Panc1 (cell line): ENCODE results near the gene AMMECR1L. TPM values are rescaled to one million over a fixed set of nuclear protein-coding genes. Genes with fewer than 3 reads are reported as not detected.
"Not testable (repeated sequence)": the region's sequence is repeated elsewhere in the genome, so short reads cannot be mapped to it uniquely, and the experiment has no call there.

Experiments used
- ATAC-seq: fragments of 200-7000 bp; cut with Tn5 transposase; 2 replicates; pipeline ENCODE4 v1.9.1; 2020; ENCODE audit warnings: mild to moderate bottlenecking, moderate library complexity
- BruUV-seq: library from RNA; stranded (reverse); fragments of 400-500 nt; replicated peaks from 2 replicates; lab custom pipeline; 2021; lab: Mats Ljungman, UMichigan
- CTCF ChIA-PET: fragments of 300-600 bp; sonication (Branson Sonifier 250); formaldehyde crosslinking; loops from one replicate; lab custom pipeline; 2022; ENCODE audit warnings: antibody characterized with exemption; lab: Charles Lee
- POLR2A ChIA-PET: fragments of 300-600 bp; sonication (Branson Sonifier 250); formaldehyde crosslinking; loops from one replicate; lab custom pipeline; 2022; ENCODE audit warnings: antibody characterized with exemption; lab: Charles Lee
- DNase-seq: peaks from one replicate; pipeline ENCODE4 v3.0.0-alpha.2; 2010; ENCODE audit warnings: low read depth, low spot score
- H3K27ac ChIP-seq: 2 replicates; pipeline ENCODE4 v1.5.1; 2011; ENCODE audit warnings: mild to moderate bottlenecking, low read length, inconsistent platforms
- H3K27me3 ChIP-seq: fragments of 200-500 bp; sonication (Bioruptor generic); 2 replicates; pipeline ENCODE4 v1.6.0; 2014; ENCODE audit warnings: low read length, inconsistent platforms; ENCODE audit not compliant: control insufficient read depth, insufficient read depth
- H3K36me3 ChIP-seq: fragments of 200-500 bp; sonication (Bioruptor generic); 2 replicates; pipeline ENCODE4 v1.5.1; 2014; ENCODE audit warnings: inconsistent platforms, mild to moderate bottlenecking, low read length, moderate library complexity; ENCODE audit not compliant: control insufficient read depth, insufficient read depth
- H3K4me1 ChIP-seq: 2 replicates; pipeline ENCODE4 v1.5.1; 2011; ENCODE audit warnings: inconsistent platforms, mild to moderate bottlenecking, low read length, moderate library complexity; ENCODE audit not compliant: control insufficient read depth, insufficient read depth
- H3K4me3 ChIP-seq, 2 experiments: 2 replicates each; pipeline ENCODE4 v1.5.1; 2011 to 2012; ENCODE audit warnings: low read depth in 2 of 2, low read length in 2 of 2, mild to moderate bottlenecking in 2 of 2, inconsistent platforms in 1 of 2, moderate library complexity in 1 of 2
- H3K9me3 ChIP-seq: fragments of 200-500 bp; sonication (Bioruptor generic); 2 replicates; pipeline ENCODE4 v1.5.1; 2014; ENCODE audit warnings: low read depth, mild to moderate bottlenecking, inconsistent platforms, low read length, moderate library complexity; ENCODE audit not compliant: control insufficient read depth, insufficient read depth
- CTCF ChIP-seq: fragments of 450-650 bp; IDR thresholded peaks from 2 replicates; pipeline ENCODE4 v1.5.1; 2017; ENCODE audit warnings: mild to moderate bottlenecking
- POLR2AphosphoS5 ChIP-seq: IDR thresholded peaks from 2 replicates; pipeline ENCODE4 v1.6.1; 2012; ENCODE audit warnings: mild to moderate bottlenecking, low read depth, low read length, moderate library complexity
- REST ChIP-seq, 2 experiments: IDR thresholded peaks; 2 replicates each; pipeline ENCODE4 v1.6.1; 2011 to 2012; ENCODE audit warnings: low read depth in 2 of 2, control low read depth in 1 of 2, low read length in 1 of 2, mild to moderate bottlenecking in 1 of 2, moderate library complexity in 1 of 2; ENCODE audit not compliant: insufficient read depth in 1 of 2
- SIN3A ChIP-seq: IDR thresholded peaks from 2 replicates; pipeline ENCODE4 v1.6.1; 2012; ENCODE audit warnings: low read depth, mild to moderate bottlenecking, low read length, moderate library complexity, borderline replicate concordance; ENCODE audit not compliant: insufficient read depth
- TCF7L2 ChIP-seq: IDR thresholded peaks from 2 replicates; pipeline ENCODE4 v1.6.1; 2011; ENCODE audit warnings: mild to moderate bottlenecking, low read depth, low read length, inconsistent platforms
- in situ Hi-C: cut with HindIII; loops from 2 replicates; pipeline ENCODE4 v1.10.0; 2016; ENCODE audit warnings: low sequenced_read_pairs, low pct_unique_long_range_greater_than_20kb
- intact Hi-C: fragments of 100-400 bp; cut with micrococcal nuclease; formaldehyde crosslinking; loops from one replicate; pipeline ENCODE4 v1.10.0; 2022; ENCODE audit not compliant: unreplicated experiment
- total RNA-seq: library from RNA; stranded (reverse); gene quantifications from one replicate; pipeline ENCODE4 v1.2.1, GENCODE V29; 2021; ENCODE audit not compliant: unreplicated experiment

Gene AMMECR1L
- total RNA-seq, 1 experiment from 2014 or later, result 26.5 TPM

GRCh38 chr2:127909019-127909418 is 23.3 kb upstream of the AMMECR1L start:
- in situ Hi-C loops, result no loop called here

GRCh38 chr2:127907733-127908400 is 22.1 kb upstream of the AMMECR1L start:
- in situ Hi-C loops, H3K36me3 ChIP-seq, DNase-seq, ATAC-seq, H3K4me1 ChIP-seq, H3K27ac ChIP-seq, BruUV-seq, CTCF ChIA-PET, H3K27me3 ChIP-seq, intact Hi-C loops, H3K4me3 ChIP-seq, H3K9me3 ChIP-seq: not testable (repeated sequence)
- POLR2A ChIA-PET, result interaction anchor here (0.6 kb wide), 1 partner anchor 120 kb away, joined by 9 read pairs; the partner anchor contains the start of gene SAP130

More at GRCh38 chr2:127909019-127909418, 23.3 kb upstream of the AMMECR1L start:
- no peak overlapping the region for H3K4me3 ChIP-seq
- H3K36me3 ChIP-seq, result no peaks in the 10 kb centered on the region
- TF ChIP-seq REST (IDR thresholded peaks at IDR 0.05; ENCODE audit: insufficient read depth in 1 of 2, low read depth in 2 of 2, low read length in 1 of 2), result no peak
- no peaks in the 10 kb centered on the region for H3K9me3 ChIP-seq
- no peaks in the 10 kb centered on the region for H3K27me3 ChIP-seq
- peak; percentile 43 for ATAC-seq
- ChIA-PET POLR2A (interaction anchor here (0.6 kb wide), 1 partner anchor 12 kb away, joined by 3 read pairs; no protein-coding TSS in a partner anchor), CTCF (interaction anchor here (0.5 kb wide), 1 partner anchor 37 kb away, joined by 7 read pairs; no protein-coding TSS in a partner anchor)
- intact Hi-C loops, result no loop called here
- BruUV-seq, result no TSS peak
- DNase-seq, result no peak
- 0 out of 2 replicates have a peak, but pooled peaks cover 5% of the 10 kb centered on the region for H3K4me1 ChIP-seq
- H3K27ac ChIP-seq, result no peak overlapping the region

GRCh38 chr2:127906206-127906926 is 20.6 kb upstream of the AMMECR1L start:
- ChIA-PET POLR2A (no interaction called here), CTCF (no interaction called here)
- in situ Hi-C loops (no loop called here), intact Hi-C loops (no loop called here)
- DNase-seq, result no peak
- TF ChIP-seq POLR2AphosphoS5 (no peak), REST (IDR thresholded peaks at IDR 0.05; ENCODE audit: insufficient read depth in 1 of 2, low read depth in 2 of 2, low read length in 1 of 2) (no peak), CTCF (no peak), SIN3A (no peak), TCF7L2 (no peak)
- H3K9me3 ChIP-seq, result no peaks in the 10 kb centered on the region
- H3K27ac ChIP-seq, result no peak overlapping the region
- no peaks in the 10 kb centered on the region for H3K36me3 ChIP-seq
- no peak for ATAC-seq
- BruUV-seq, result no TSS peak
- H3K4me3 ChIP-seq, result no peak overlapping the region
- H3K4me1 ChIP-seq, result no peaks in the 10 kb centered on the region
- no peaks in the 10 kb centered on the region for H3K27me3 ChIP-seq
